A549 (cell line): Measurements from ENCODE around the gene BRF1. TPM values are rescaled to one million over a fixed set of nuclear protein-coding genes. Genes with fewer than 3 reads are reported as not detected.

Experiments
- ATAC-seq, 2 experiments: fragments of 200-7000 bp in 1 of 2; fragments of >200 bp in 1 of 2; cut with Nextera tagmentation in 1 of 2; cut with Tn5 transposase in 1 of 2; 3 replicates each; pipeline versions ENCODE4 v1.8.0 to v1.9.1; 2018 to 2020; ENCODE audit warnings: mild to moderate bottlenecking in 1 of 2, moderate library complexity in 1 of 2
- CTCF ChIA-PET: fragments of 300-600 bp; sonication (Branson Sonifier 250); formaldehyde crosslinking; extraction: SDS; loops from one replicate; lab custom pipeline; 2021; ENCODE audit warnings: antibody characterized with exemption, inconsistent platforms; lab: Yijun Ruan, JAX
- POLR2A ChIA-PET: fragments of 350-600 bp; formaldehyde crosslinking; extraction: SDS; loops from one replicate; lab custom pipeline; 2021; ENCODE audit warnings: antibody characterized with exemption, inconsistent platforms; lab: Yijun Ruan, JAX
- DNase-seq, 2 experiments: peaks; one replicate each; pipeline versions ENCODE4 v3.0.0 to v3.0.0-alpha.2; 2011 to 2016; ENCODE audit warnings: low read depth in 1 of 2, low spot score in 1 of 2
- FAIRE-seq: peaks from 2 replicates; lab custom pipeline; 2011; peaks lifted over from hg19 to GRCh38; lab: Jason Lieb, UNC
- H3K27ac ChIP-seq, 2 experiments: fragments of >200 bp; sonication (Bioruptor Twin); formaldehyde crosslinking; 3 replicates each; pipeline ENCODE4 v1.5.1; 2016 to 2017
- H3K4me1 ChIP-seq: fragments of >200 bp; sonication (Bioruptor Twin); formaldehyde crosslinking; 3 replicates; pipeline ENCODE4 v1.6.1; 2016
- H3K4me2 ChIP-seq: fragments of >200 bp; sonication (Bioruptor Twin); formaldehyde crosslinking; 3 replicates; pipeline ENCODE4 v1.6.1; 2016
- H3K4me3 ChIP-seq: fragments of >200 bp; sonication (Bioruptor Twin); formaldehyde crosslinking; 3 replicates; pipeline ENCODE4 v1.5.1; 2016
- H3K9me3 ChIP-seq: fragments of >200 bp; sonication (Bioruptor Twin); formaldehyde crosslinking; 3 replicates; pipeline ENCODE4 v1.6.1; 2016
- ATOH8 ChIP-seq: fragments of 250-450 bp; sonication (Bioruptor Pico); IDR thresholded peaks from 2 replicates; pipeline ENCODE4 v1.5.0; 2020; ENCODE audit warnings: low read depth, mild to moderate bottlenecking, moderate library complexity
- BCL3 ChIP-seq: fragments of >200 bp; sonication (Bioruptor Twin); formaldehyde crosslinking; IDR thresholded peaks from 3 replicates; pipeline ENCODE4 v1.6.1; 2016
- CBX8 ChIP-seq: fragments of 200-600 bp; sonication (generic); IDR thresholded peaks from 2 replicates; pipeline ENCODE4 v1.6.1; 2016
- CEBPB ChIP-seq, 2 experiments: fragments of >200 bp in 1 of 2; sonication (Bioruptor Twin) in 1 of 2; formaldehyde crosslinking in 1 of 2; IDR thresholded peaks; 2 replicates each; pipeline ENCODE4 v1.6.1; 2012 to 2016
- CHD2 ChIP-seq: fragments of 150-350 bp; IDR thresholded peaks from 2 replicates; pipeline ENCODE4 v1.6.1; 2014; ENCODE audit warnings: low read length; ENCODE audit not compliant: partially characterized antibody
- CHD4 ChIP-seq: fragments of 200-600 bp; sonication (generic); IDR thresholded peaks from 2 replicates; pipeline ENCODE4 v1.6.1; 2016; ENCODE audit warnings: antibody characterized with exemption, mild to moderate bottlenecking, borderline replicate concordance
- E2F6 ChIP-seq: IDR thresholded peaks from 2 replicates; pipeline ENCODE4 v1.6.1; 2012; ENCODE audit warnings: low read depth, borderline replicate concordance
- EHF ChIP-seq: fragments of 250-450 bp; sonication (Bioruptor Pico); IDR thresholded peaks from 2 replicates; pipeline ENCODE4 v1.5.0; 2020; ENCODE audit warnings: mild to moderate bottlenecking
- EHMT2 ChIP-seq: fragments of 200-600 bp; sonication (generic); IDR thresholded peaks from 2 replicates; pipeline ENCODE4 v1.6.1; 2016; ENCODE audit warnings: antibody characterized with exemption, low read depth, mild to moderate bottlenecking, moderate library complexity
- EP300 ChIP-seq, 2 experiments: fragments of >200 bp; sonication (Bioruptor Twin); formaldehyde crosslinking; IDR thresholded peaks; 2 replicates in 1 of 2; 3 replicates in 1 of 2; pipeline ENCODE4 v1.6.1; 2016 to 2017
- FOXS1 ChIP-seq: fragments of 250-450 bp; sonication (Bioruptor Pico); IDR thresholded peaks from 2 replicates; pipeline ENCODE4 v1.5.0; 2020; ENCODE audit warnings: mild to moderate bottlenecking, moderate library complexity
- HDAC2 ChIP-seq: fragments of 200-600 bp; sonication (generic); IDR thresholded peaks from 2 replicates; pipeline ENCODE4 v1.6.1; 2016
- HEYL ChIP-seq: fragments of 250-450 bp; sonication (Bioruptor Pico); IDR thresholded peaks from 2 replicates; pipeline ENCODE4 v1.8.0; 2021; ENCODE audit warnings: mild to moderate bottlenecking, moderate library complexity
- HOXA7 ChIP-seq: fragments of 250-450 bp; sonication (Bioruptor Pico); IDR thresholded peaks from 2 replicates; pipeline ENCODE4 v1.5.0; 2020; ENCODE audit warnings: mild to moderate bottlenecking, moderate library complexity
- KDM5A ChIP-seq: fragments of 200-600 bp; sonication (generic); IDR thresholded peaks from 2 replicates; pipeline ENCODE4 v1.6.1; 2016; ENCODE audit warnings: antibody characterized with exemption, mild to moderate bottlenecking
- MAFK ChIP-seq: fragments of 450-650 bp; IDR thresholded peaks from 2 replicates; pipeline ENCODE4 v1.6.1; 2014; ENCODE audit not compliant: partially characterized antibody
- MYC ChIP-seq: IDR thresholded peaks from 2 replicates; pipeline ENCODE4 v1.6.1; 2012; ENCODE audit warnings: mild to moderate bottlenecking, inconsistent platforms, low read length, improper control_type of control experiment, borderline replicate concordance
- NFE2L2 ChIP-seq: fragments of 150-350 bp; conservative IDR thresholded peaks from 2 replicates; pipeline ENCODE4 v1.6.1; 2014; ENCODE audit warnings: low read length
- NPAS2 ChIP-seq: fragments of 250-450 bp; sonication (Bioruptor Pico); IDR thresholded peaks from 2 replicates; pipeline ENCODE4 v1.8.0; 2022; ENCODE audit warnings: mild to moderate bottlenecking, moderate library complexity, borderline replicate concordance
- POLR2A ChIP-seq: IDR thresholded peaks from 2 replicates; pipeline ENCODE4 v1.6.1; 2012; ENCODE audit warnings: mild to moderate bottlenecking, low read length
- POLR2AphosphoS2 ChIP-seq: conservative IDR thresholded peaks from 2 replicates; pipeline ENCODE4 v1.6.1; 2012; ENCODE audit warnings: low read length, improper control_type of control experiment, inconsistent platforms
- RAD21 ChIP-seq, 2 experiments: fragments of >200 bp in 1 of 2; sonication (Bioruptor Twin) in 1 of 2; formaldehyde crosslinking in 1 of 2; IDR thresholded peaks in 1 of 2; conservative IDR thresholded peaks in 1 of 2; 2 replicates in 1 of 2; 3 replicates in 1 of 2; pipeline ENCODE4 v1.6.1; 2012 to 2018; ENCODE audit warnings: inconsistent platforms in 1 of 2
- RARB ChIP-seq: fragments of 250-450 bp; sonication (Bioruptor Pico); IDR thresholded peaks from 2 replicates; pipeline ENCODE4 v1.8.0; 2021; ENCODE audit warnings: mild to moderate bottlenecking, moderate library complexity
- RNF2 ChIP-seq: fragments of 200-600 bp; sonication (generic); IDR thresholded peaks from 2 replicates; pipeline ENCODE4 v1.6.1; 2016; ENCODE audit warnings: low read depth, mild to moderate bottlenecking, antibody characterized with exemption, moderate library complexity, borderline replicate concordance
- TFCP2L1 ChIP-seq: fragments of 250-450 bp; sonication (Bioruptor Pico); IDR thresholded peaks from 2 replicates; pipeline ENCODE4 v1.5.0; 2021; ENCODE audit warnings: mild to moderate bottlenecking
- USF2 ChIP-seq: fragments of 450-650 bp; IDR thresholded peaks from 2 replicates; pipeline ENCODE4 v1.6.1; 2014; ENCODE audit warnings: antibody characterized with exemption
- ZC3H11A ChIP-seq: fragments of 450-650 bp; IDR thresholded peaks from 2 replicates; pipeline ENCODE4 v1.6.1; 2014; ENCODE audit warnings: antibody characterized with exemption, mild to moderate bottlenecking
- WGBS: methylation state at CpG from one replicate; pipeline ENCODE4 v1.1.6; 2017; ENCODE audit errors: missing lambda C conversion rate; 5-methylcytosine and 5-hydroxymethylcytosine counted together
- polyA plus RNA-seq, 4 experiments: library from polyadenylated mRNA; depleted of rRNA in 3 of 4; stranded (reverse); fragments of >200 nt; fragmentation: RNase III in 1 of 4; extraction: RNeasy Plus Mini Kit Qiagen cat#74134 plus additional on column Dnase treatment in 1 of 4; gene quantifications; 2 replicates in 3 of 4; 3 replicates in 1 of 4; pipeline ENCODE4 v1.2.3, GENCODE V29; 2011 to 2017

The BRF1 gene
- polyA plus RNA-seq, 2 of the 4 experiments (the other 2 are of a cell fraction) = 8.5 to 25.7 TPM

GRCh38 chr14:105185001-105185400, 115.8 kb downstream of the BRF1 start:
- Histone ChIP-seq H3K4me2 (no peak overlapping the region), H3K4me3 (no peak overlapping the region), H3K4me1 (peaks cover 10% of the 10 kb centered on the region; the same call in 2 of the 3 replicates), H3K27ac (no peak overlapping the region), H3K9me3 (peaks cover 14% of the 10 kb centered on the region)
- TF ChIP-seq RARB (CRISPR knock-in tag) (no peak), ATOH8 (no peak), POLR2A (no peak)
- no peak for ATAC-seq
- ChIA-PET CTCF (interaction anchor here (0.9 to 1.3 kb wide), 3 partner anchors 16 to 17 kb away, joined by 3 to 6 read pairs (median 5); partner anchors contain the start of gene JAG2), POLR2A (no interaction called here)
- DNase-seq = no peak
- FAIRE-seq = no peak
- 60% methylated on average over 14 of the region's 18 CpGs for WGBS

GRCh38 chr14:105184461-105184860, 116.3 kb downstream of the BRF1 start:
- 66% methylated on average over 9 of the region's 9 CpGs for WGBS
- peaks cover 12% of the 10 kb centered on the region; the same call in 2 of the 3 replicates for H3K4me1 ChIP-seq
- H3K27ac ChIP-seq = no peak overlapping the region
- H3K9me3 ChIP-seq = peaks cover 14% of the 10 kb centered on the region
- ChIA-PET CTCF (interaction anchor here (0.8 to 1.3 kb wide), 4 partner anchors 15 to 27 kb away, joined by 3 to 6 read pairs (median 4); partner anchors contain the start of gene JAG2), POLR2A (no interaction called here)
- DNase-seq = no peak
- TF ChIP-seq FOXS1 (CRISPR knock-in tag) (no peak), TFCP2L1 (CRISPR knock-in tag) (no peak), EP300 (IDR thresholded peaks at IDR 0.05) (no peak), MYC (no peak), HOXA7 (no peak)
- FAIRE-seq = no peak
- H3K4me2 ChIP-seq = no peak overlapping the region
- no peak for ATAC-seq
- H3K4me3 ChIP-seq = no peak overlapping the region

GRCh38 chr14:105182296-105183020, 118.3 kb downstream of the BRF1 start:
- H3K27ac ChIP-seq = no peak overlapping the region
- no peak overlapping the region for H3K4me3 ChIP-seq
- TF ChIP-seq EHMT2 (no peak), CEBPB (IDR thresholded peaks at IDR 0.05) (no peak), CHD4 (no peak), ZC3H11A (no peak), EHF (CRISPR knock-in tag) (no peak), POLR2AphosphoS2 (no peak), MAFK (no peak), NFE2L2 (no peak), RAD21 (conservative IDR thresholded peaks at IDR 0.05 in 1 of 2, IDR thresholded peaks at IDR 0.05 in 1 of 2) (no peak), RNF2 (no peak), BCL3 (no peak), CHD2 (no peak), HEYL (CRISPR knock-in tag) (no peak), HDAC2 (no peak), NPAS2 (CRISPR knock-in tag) (no peak), CBX8 (no peak), KDM5A (no peak), USF2 (no peak), E2F6 (no peak)
- 76% methylated on average over 9 of the region's 25 CpGs for WGBS
- no peak for DNase-seq
- ATAC-seq = no peak
- POLR2A ChIA-PET = interaction anchor here (1.9 to 2.1 kb wide), 2 partner anchors 13 to 95 kb away, joined by 7 to 8 read pairs; partner anchors contain the start of gene JAG2
- no peak overlapping the region for H3K4me2 ChIP-seq
- H3K4me1 ChIP-seq = peaks cover 12% of the 10 kb centered on the region; the same call in 2 of the 3 replicates
- CTCF ChIA-PET = interaction anchor here (0.8 to 7.7 kb wide), 7 partner anchors 13 to 100 kb away, joined by 3 to 45 read pairs (median 5); partner anchors contain the start of gene JAG2
- no peak for FAIRE-seq
- no peaks in the 10 kb centered on the region for H3K9me3 ChIP-seq
